Fibroblast of pulmonary artery (primary cell): ENCODE data around the gene ELOVL6.

Experiments used
- DNase-seq: peaks from one replicate; pipeline ENCODE4 v3.0.0-alpha.2; 2010; ENCODE audit warnings: low read depth
- H3K4me3 ChIP-seq: replicated peaks from 2 replicates; pipeline ENCODE4 v1.5.1; 2011; ENCODE audit warnings: low read depth, mild to moderate bottlenecking, control low read depth, low read length, moderate library complexity
- TF ChIP-seq, protein P1 (sequence below): IDR thresholded peaks from 2 replicates; pipeline ENCODE4 v1.5.1; 2011; ENCODE audit warnings: mild to moderate bottlenecking, control low read depth, low read length, inconsistent platforms; ENCODE audit errors: missing control alignments

ELOVL6 gene

DNA sequence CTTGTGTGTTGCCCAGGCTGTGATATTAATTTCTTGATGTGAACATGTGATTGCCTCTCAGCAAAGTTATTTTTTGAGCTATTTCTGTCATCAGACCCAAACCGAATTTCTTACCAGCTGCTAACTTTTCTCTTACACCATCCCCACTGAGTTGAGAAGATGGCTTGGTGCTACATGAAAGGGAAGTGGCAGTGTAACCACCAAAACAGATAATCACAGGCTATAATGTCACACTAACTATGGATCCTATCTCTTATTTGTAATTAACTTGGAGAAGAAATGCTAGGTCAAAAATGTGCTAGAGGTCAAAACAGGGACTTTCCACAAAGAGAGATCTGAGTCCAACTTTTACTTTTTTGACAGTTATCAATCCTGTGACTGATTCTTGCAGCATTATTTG lies 43.8 kb downstream of the ELOVL6 start:
- DNase-seq: no peak
- H3K4me3 ChIP-seq: no peak overlapping the region
- TF ChIP-seq, protein P1, sequence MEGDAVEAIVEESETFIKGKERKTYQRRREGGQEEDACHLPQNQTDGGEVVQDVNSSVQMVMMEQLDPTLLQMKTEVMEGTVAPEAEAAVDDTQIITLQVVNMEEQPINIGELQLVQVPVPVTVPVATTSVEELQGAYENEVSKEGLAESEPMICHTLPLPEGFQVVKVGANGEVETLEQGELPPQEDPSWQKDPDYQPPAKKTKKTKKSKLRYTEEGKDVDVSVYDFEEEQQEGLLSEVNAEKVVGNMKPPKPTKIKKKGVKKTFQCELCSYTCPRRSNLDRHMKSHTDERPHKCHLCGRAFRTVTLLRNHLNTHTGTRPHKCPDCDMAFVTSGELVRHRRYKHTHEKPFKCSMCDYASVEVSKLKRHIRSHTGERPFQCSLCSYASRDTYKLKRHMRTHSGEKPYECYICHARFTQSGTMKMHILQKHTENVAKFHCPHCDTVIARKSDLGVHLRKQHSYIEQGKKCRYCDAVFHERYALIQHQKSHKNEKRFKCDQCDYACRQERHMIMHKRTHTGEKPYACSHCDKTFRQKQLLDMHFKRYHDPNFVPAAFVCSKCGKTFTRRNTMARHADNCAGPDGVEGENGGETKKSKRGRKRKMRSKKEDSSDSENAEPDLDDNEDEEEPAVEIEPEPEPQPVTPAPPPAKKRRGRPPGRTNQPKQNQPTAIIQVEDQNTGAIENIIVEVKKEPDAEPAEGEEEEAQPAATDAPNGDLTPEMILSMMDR: no peak

DNA sequence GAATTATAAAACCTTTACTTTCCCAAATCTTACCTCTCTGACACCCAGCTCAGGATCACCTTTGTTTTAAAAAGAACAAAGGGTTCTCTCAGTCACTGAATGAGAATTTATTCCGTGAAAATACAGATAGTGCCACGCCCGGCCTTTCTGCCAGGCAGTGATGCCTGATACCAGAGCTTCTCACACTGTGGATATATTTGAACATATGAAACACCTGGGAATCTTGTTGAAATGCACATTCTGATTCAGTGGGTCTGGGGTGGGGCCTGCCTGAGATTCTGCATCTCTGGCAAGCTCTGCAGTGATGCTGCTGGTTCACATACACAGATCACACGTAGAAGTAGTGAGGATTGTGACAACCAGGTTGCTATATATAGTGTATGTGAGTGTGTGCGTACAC lies 46.0 kb downstream of the ELOVL6 start:
- DNase-seq: no peak
- TF ChIP-seq, protein P1: no peak
- no peak overlapping the region for H3K4me3 ChIP-seq

DNA sequence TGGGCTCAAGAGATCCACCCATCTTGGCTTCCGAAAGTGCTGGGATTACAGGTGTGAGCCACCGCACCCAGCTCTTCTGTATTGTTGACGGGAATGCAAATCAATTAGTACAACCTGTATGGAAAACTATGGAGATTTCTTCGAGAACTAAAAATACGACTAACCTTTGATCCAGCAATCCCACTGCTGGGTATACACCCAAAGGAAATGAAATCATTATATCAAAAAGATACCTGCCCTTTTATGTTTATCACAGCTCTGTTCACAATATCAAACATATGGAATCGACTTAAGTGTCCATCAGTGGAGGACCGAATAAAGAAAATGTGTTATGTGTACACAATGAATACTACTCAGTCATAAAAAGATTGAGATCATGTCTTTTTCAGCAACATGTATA lies 49.3 kb downstream of the ELOVL6 start:
- TF ChIP-seq, protein P1: no peak
- H3K4me3 ChIP-seq: no peak overlapping the region
- no peak for DNase-seq

DNA sequence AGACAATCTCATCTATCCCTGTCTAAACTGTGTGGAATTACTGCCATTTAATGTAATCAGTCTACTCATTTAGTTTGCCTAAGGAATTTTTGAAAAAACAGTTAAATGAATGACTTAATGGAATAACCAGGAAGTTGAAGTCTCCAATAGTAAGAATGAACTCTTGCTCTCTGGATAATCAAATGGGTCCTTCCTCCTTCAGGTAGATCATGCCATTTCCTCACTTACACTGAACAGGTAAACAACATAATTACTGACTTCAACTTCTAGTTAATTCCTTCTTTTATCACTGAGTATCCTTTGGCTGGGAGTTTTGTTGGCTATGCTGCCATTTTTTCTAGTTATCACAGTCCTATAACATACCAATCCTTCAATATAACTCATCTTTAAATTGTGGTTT lies 56.0 kb downstream of the ELOVL6 start:
- TF ChIP-seq, protein P1: no peak
- DNase-seq: no peak
- no peak overlapping the region for H3K4me3 ChIP-seq

DNA sequence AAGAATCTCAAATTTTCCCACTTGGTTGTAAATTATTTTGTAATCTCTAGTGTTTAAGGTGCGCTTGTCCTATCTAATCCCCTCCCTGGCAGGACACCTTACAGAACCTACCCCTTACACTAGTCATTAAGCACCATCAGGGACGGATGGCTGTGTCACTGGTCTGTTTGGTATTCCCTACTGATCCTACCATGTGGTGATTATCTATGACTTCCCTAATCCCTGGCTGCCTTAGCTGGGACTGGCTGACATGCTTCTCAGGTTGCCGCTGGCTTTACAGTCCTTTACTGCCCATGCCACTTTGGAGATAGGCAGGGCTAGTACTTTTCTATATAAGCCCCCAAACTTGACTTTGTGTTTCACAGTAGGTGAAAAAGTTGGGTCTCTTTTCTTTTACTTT lies 58.6 kb downstream of the ELOVL6 start:
- DNase-seq: no peak
- TF ChIP-seq, protein P1: no peak
- no peak overlapping the region for H3K4me3 ChIP-seq

DNA sequence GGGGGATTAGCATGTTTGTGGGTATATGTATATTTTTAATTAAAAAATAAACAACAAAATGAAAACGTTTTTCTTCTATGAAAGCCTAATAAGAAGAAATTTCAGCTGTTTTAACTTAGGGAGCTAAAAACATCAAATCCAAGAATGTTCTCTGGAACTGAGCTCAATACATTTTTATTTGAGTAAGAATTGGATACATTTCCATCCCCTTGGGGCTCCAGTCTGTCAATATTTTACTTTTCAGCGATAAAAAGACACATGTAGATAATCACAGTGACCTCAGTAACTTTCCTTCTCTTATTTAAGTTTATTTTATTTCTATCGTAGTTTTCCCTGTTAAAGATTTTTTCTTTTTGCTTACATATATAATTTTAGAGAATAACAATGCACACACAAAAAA lies 59.3 kb downstream of the ELOVL6 start:
- TF ChIP-seq, protein P1: no peak
- H3K4me3 ChIP-seq: no peak overlapping the region
- no peak for DNase-seq

DNA sequence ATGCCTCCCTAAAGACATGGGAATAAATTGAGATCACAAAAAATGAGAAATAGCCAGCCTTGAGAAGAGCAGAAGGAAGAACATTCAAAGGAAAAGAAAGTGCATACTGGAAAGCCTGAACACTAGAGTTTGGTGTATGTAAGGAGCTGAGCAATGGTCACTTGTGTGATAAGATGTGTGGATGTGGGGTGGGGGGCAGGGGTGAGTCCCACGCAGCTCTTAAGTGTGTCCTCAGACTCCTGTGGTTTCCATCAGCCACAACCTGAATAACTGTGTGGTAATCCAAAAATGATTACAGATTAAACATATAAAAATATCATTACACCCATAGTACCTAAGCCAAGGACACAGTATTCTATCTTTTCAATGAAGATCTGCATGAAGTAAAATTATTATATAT lies 59.9 kb downstream of the ELOVL6 start:
- no peak overlapping the region for H3K4me3 ChIP-seq
- TF ChIP-seq, protein P1: no peak
- no peak for DNase-seq
